H9 (cell line): ENCODE results near the gene HRH1. TPM values are rescaled to one million over a fixed set of nuclear protein-coding genes. Genes with fewer than 3 reads are reported as not detected.

Experiments
- DNase-seq: peaks from one replicate; pipeline ENCODE4 v3.0.0-alpha.2; 2017
- H2AFZ ChIP-seq: one replicate; pipeline ENCODE4 v1.6.1; 2013; ENCODE audit warnings: mild to moderate bottlenecking, low read length, control low read depth, moderate library complexity
- H2AK5ac ChIP-seq: 2 replicates; pipeline ENCODE4 v1.6.1; 2013; ENCODE audit warnings: low read length, control low read depth, mixed read lengths; ENCODE audit not compliant: insufficient read length
- H2BK120ac ChIP-seq: one replicate; pipeline ENCODE4 v1.6.1; 2013; ENCODE audit warnings: low read depth, mild to moderate bottlenecking, low read length, control low read depth, inconsistent platforms; ENCODE audit not compliant: poor library complexity, severe bottlenecking
- H2BK12ac ChIP-seq: 2 replicates; pipeline ENCODE4 v1.6.1; 2013; ENCODE audit warnings: low read length, control low read depth, mixed read lengths, low read depth; ENCODE audit not compliant: insufficient read length
- H2BK15ac ChIP-seq: 2 replicates; pipeline ENCODE4 v1.6.1; 2013; ENCODE audit warnings: low read depth, low read length, control low read depth
- H2BK20ac ChIP-seq: one replicate; pipeline ENCODE4 v1.6.1; 2013; ENCODE audit warnings: low read depth, mild to moderate bottlenecking, low read length, control low read depth, inconsistent platforms; ENCODE audit not compliant: poor library complexity, severe bottlenecking
- H2BK5ac ChIP-seq: 2 replicates; pipeline ENCODE4 v1.6.1; 2013; ENCODE audit warnings: low read length, control low read depth, mixed read lengths; ENCODE audit not compliant: insufficient read length
- H3K14ac ChIP-seq: 2 replicates; pipeline ENCODE4 v1.6.1; 2013; ENCODE audit warnings: low read length, control low read depth; ENCODE audit not compliant: insufficient read depth
- H3K18ac ChIP-seq: 2 replicates; pipeline ENCODE4 v1.6.1; 2013; ENCODE audit warnings: low read depth, mild to moderate bottlenecking, mixed read lengths, low read length, control low read depth; ENCODE audit not compliant: insufficient read length
- H3K23ac ChIP-seq: 2 replicates; pipeline ENCODE4 v1.6.1; 2013; ENCODE audit warnings: low read length, control low read depth, mixed read lengths, low read depth; ENCODE audit not compliant: insufficient read length
- H3K23me2 ChIP-seq: 2 replicates; pipeline ENCODE4 v1.6.1; 2013; ENCODE audit warnings: low read depth, mild to moderate bottlenecking, mixed read lengths, low read length, control low read depth; ENCODE audit not compliant: insufficient read length, poor library complexity, severe bottlenecking
- H3K27ac ChIP-seq: 2 replicates; pipeline ENCODE4 v1.5.1; 2013; ENCODE audit warnings: low read length, control low read depth, mixed read lengths, low read depth; ENCODE audit not compliant: insufficient read length
- H3K27me3 ChIP-seq: 2 replicates; pipeline ENCODE4 v1.6.1; 2013; ENCODE audit warnings: low read length, control low read depth, inconsistent platforms; ENCODE audit not compliant: insufficient read depth
- H3K4ac ChIP-seq: 2 replicates; pipeline ENCODE4 v1.6.1; 2013; ENCODE audit warnings: low read depth, mild to moderate bottlenecking, control low read depth, inconsistent platforms, low read length, moderate library complexity
- H3K4me1 ChIP-seq: 2 replicates; pipeline ENCODE4 v1.6.1; 2013; ENCODE audit warnings: low read length, control low read depth, inconsistent platforms; ENCODE audit not compliant: insufficient read depth
- H3K4me2 ChIP-seq: 2 replicates; pipeline ENCODE4 v1.6.1; 2013; ENCODE audit warnings: low read length, control low read depth, mixed read lengths; ENCODE audit not compliant: insufficient read length, insufficient read depth
- H3K56ac ChIP-seq: 2 replicates; pipeline ENCODE4 v1.6.1; 2013; ENCODE audit warnings: low read depth, mild to moderate bottlenecking, mixed read lengths, low read length, control low read depth; ENCODE audit not compliant: insufficient read length
- H3K79me1 ChIP-seq: 2 replicates; pipeline ENCODE4 v1.6.1; 2013; ENCODE audit warnings: low read depth, mild to moderate bottlenecking, moderate library complexity, low read length, control low read depth, inconsistent platforms; ENCODE audit not compliant: insufficient read depth, poor library complexity, severe bottlenecking
- H3K79me2 ChIP-seq: 2 replicates; pipeline ENCODE4 v1.6.1; 2013; ENCODE audit warnings: low read length, control low read depth, inconsistent platforms; ENCODE audit not compliant: insufficient read depth
- H3K9ac ChIP-seq: 2 replicates; pipeline ENCODE4 v1.6.1; 2013; ENCODE audit warnings: low read length, control low read depth, mixed read lengths; ENCODE audit not compliant: insufficient read length; ENCODE audit errors: extremely low read depth
- H3K9me3 ChIP-seq: one replicate; pipeline ENCODE4 v1.6.1; 2013; ENCODE audit warnings: low read depth, low read length, inconsistent platforms; ENCODE audit not compliant: control insufficient read depth
- H3T11ph ChIP-seq: one replicate; pipeline ENCODE4 v1.6.1; 2013; ENCODE audit warnings: mild to moderate bottlenecking, low read length, control low read depth, inconsistent platforms
- H4K20me1 ChIP-seq: one replicate; pipeline ENCODE4 v1.6.1; 2013; ENCODE audit not compliant: control insufficient read depth, insufficient read length, insufficient read depth
- H4K5ac ChIP-seq: 2 replicates; pipeline ENCODE4 v1.6.1; 2013; ENCODE audit warnings: low read depth, mild to moderate bottlenecking, mixed read lengths, low read length, control low read depth; ENCODE audit not compliant: insufficient read length
- H4K8ac ChIP-seq: replicated peaks from 2 replicates; pipeline ENCODE4 v1.6.1; 2013; ENCODE audit warnings: low read length, control low read depth, mixed read lengths, low read depth; ENCODE audit not compliant: insufficient read length
- H4K91ac ChIP-seq: 2 replicates; pipeline ENCODE4 v1.6.1; 2013; ENCODE audit warnings: low read depth, mild to moderate bottlenecking, moderate library complexity, mixed read lengths, low read length, control low read depth; ENCODE audit not compliant: insufficient read length
- H3K27ac Mint-ChIP-seq, 3 experiments: 2 replicates in 2 of 3; 3 replicates in 1 of 3; pipeline ENCODE4 v1.8.0; 2020 to 2021; ENCODE audit warnings: mixed read lengths in 3 of 3, mild to moderate bottlenecking in 1 of 3, moderate library complexity in 1 of 3
- H3K27me3 Mint-ChIP-seq: 2 replicates; pipeline ENCODE4 v1.8.0; 2021; ENCODE audit warnings: low read depth, mild to moderate bottlenecking, moderate library complexity, mixed read lengths
- H3K36me3 Mint-ChIP-seq, 3 experiments: 2 replicates in 2 of 3; 3 replicates in 1 of 3; pipeline ENCODE4 v1.8.0; 2020 to 2021; ENCODE audit warnings: low read depth in 3 of 3, mixed read lengths in 3 of 3; ENCODE audit not compliant: insufficient read depth in 1 of 3
- H3K4me1 Mint-ChIP-seq, 2 experiments: 2 replicates each; pipeline ENCODE4 v1.8.0; 2020; ENCODE audit warnings: mixed read lengths in 2 of 2
- H3K4me3 Mint-ChIP-seq, 2 experiments: 2 replicates in 1 of 2; 3 replicates in 1 of 2; pipeline ENCODE4 v1.8.0; 2020 to 2021; ENCODE audit warnings: mild to moderate bottlenecking in 2 of 2, mixed read lengths in 2 of 2, moderate library complexity in 1 of 2
- H3K9me3 Mint-ChIP-seq, 2 experiments: 2 replicates in 1 of 2; 3 replicates in 1 of 2; pipeline ENCODE4 v1.8.0; 2020; ENCODE audit warnings: mild to moderate bottlenecking in 2 of 2, mixed read lengths in 2 of 2, moderate library complexity in 1 of 2
- WGBS: extraction: QIAGEN DNeasy Blood & Tissue Kit; methylation state at CpG from one replicate; pipeline ENCODE4 v1.1.7; 2013; ENCODE audit warnings: missing lambda C conversion rate, low lambda C conversion rate, mixed read lengths; ENCODE audit not compliant: insufficient read length; ENCODE audit errors: extremely low coverage; 5-methylcytosine and 5-hydroxymethylcytosine counted together
- total RNA-seq: library from RNA; stranded (reverse); gene quantifications from 2 replicates; pipeline ENCODE4 v1.2.1, GENCODE V29; 2021
- TF ChIP-seq, protein P1 (sequence below): fragments of 200-600 bp; sonication (generic); conservative IDR thresholded peaks from 3 replicates; pipeline ENCODE4 v1.8.0; 2021; ENCODE audit warnings: antibody characterized with exemption, mild to moderate bottlenecking

The HRH1 gene
- total RNA-seq, 1 experiment from 2014 or later = 0.74 TPM

DNA sequence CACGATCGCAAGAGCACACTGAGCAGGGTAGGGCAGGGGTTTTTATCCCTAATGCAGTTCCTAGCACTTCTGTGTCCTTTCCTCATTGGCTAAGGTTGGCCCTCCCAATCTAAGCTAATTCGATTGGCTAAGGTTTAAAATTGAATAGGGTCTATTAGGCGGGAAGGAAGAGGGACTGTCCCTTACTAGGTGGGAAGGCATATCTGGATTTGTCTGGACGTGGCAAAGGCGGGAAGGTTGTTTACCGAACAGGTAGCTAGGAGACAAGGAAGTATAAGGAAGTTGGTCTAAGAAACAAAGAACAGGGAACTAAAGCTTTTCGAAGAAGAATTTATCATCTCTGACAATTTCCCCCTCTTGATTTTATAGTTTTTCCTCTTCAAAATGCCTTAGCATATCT, 93.1 kb downstream of the HRH1 start:
- WGBS = no CpG with 5 or more reads among the region's 8 CpGs
- Histone ChIP-seq H2AFZ (no peak overlapping the region), H3K4me2 (no peak overlapping the region), H4K20me1 (no peaks in the 10 kb centered on the region), H3K56ac (no peak overlapping the region), H2BK5ac (no peak overlapping the region), H2BK15ac (no peak overlapping the region), H3K79me2 (no peaks in the 10 kb centered on the region), H3K18ac (no peak overlapping the region), H3K14ac (no peak overlapping the region), H2BK120ac (no peak overlapping the region), H3K9ac (no peak overlapping the region), H4K5ac (no peak overlapping the region), H4K91ac (no peak overlapping the region), H3K27ac (no peak overlapping the region), H3K79me1 (no peaks in the 10 kb centered on the region), H3K4ac (no peak overlapping the region), H3K27me3 (no peaks in the 10 kb centered on the region), H3K23ac (no peak overlapping the region), H3T11ph (no peak overlapping the region), H2BK20ac (no peak overlapping the region), H2BK12ac (no peak overlapping the region), H3K9me3 (no peaks in the 10 kb centered on the region), H4K8ac (no peak overlapping the region), H3K23me2 (no peaks in the 10 kb centered on the region), H3K4me1 (no peaks in the 10 kb centered on the region), H2AK5ac (no peak overlapping the region)
- Mint-ChIP-seq H3K9me3 (no peaks in the 10 kb centered on the region; a peak in 1 of 5 replicates), H3K27ac (no peak overlapping the region), H3K36me3 (no peaks in the 10 kb centered on the region), H3K4me3 (no peak overlapping the region), H3K27me3 (peaks cover 2% of the 10 kb centered on the region; the same call in 1 of the 2 replicates), H3K4me1 (no peaks in the 10 kb centered on the region)
- TF ChIP-seq, protein P1, sequence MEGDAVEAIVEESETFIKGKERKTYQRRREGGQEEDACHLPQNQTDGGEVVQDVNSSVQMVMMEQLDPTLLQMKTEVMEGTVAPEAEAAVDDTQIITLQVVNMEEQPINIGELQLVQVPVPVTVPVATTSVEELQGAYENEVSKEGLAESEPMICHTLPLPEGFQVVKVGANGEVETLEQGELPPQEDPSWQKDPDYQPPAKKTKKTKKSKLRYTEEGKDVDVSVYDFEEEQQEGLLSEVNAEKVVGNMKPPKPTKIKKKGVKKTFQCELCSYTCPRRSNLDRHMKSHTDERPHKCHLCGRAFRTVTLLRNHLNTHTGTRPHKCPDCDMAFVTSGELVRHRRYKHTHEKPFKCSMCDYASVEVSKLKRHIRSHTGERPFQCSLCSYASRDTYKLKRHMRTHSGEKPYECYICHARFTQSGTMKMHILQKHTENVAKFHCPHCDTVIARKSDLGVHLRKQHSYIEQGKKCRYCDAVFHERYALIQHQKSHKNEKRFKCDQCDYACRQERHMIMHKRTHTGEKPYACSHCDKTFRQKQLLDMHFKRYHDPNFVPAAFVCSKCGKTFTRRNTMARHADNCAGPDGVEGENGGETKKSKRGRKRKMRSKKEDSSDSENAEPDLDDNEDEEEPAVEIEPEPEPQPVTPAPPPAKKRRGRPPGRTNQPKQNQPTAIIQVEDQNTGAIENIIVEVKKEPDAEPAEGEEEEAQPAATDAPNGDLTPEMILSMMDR = no peak
- DNase-seq = no peak
